ENCODE data around the gene C16orf92.
"Not testable (repeated sequence)": the region's sequence is repeated elsewhere in the genome, so short reads cannot be mapped to it uniquely, and the experiment has no call there.

Gene C16orf92

GRCh38 chr16:30027588-30028437, 4.8 kb downstream of the C16orf92 start:
- DNase-seq (no peak), ATAC-seq (no peak)

- peak; percentile 51 for DNase-seq
- ATAC-seq = no peak
Observed at GRCh38 chr16:30028438-30029076, 5.6 kb downstream of the C16orf92 start.

- DNase-seq (no peak), ATAC-seq (no peak)
Observed at GRCh38 chr16:30030011-30030685, 7.2 kb downstream of the C16orf92 start.

- no peak for DNase-seq
- ATAC-seq = no peak
Observed at GRCh38 chr16:30030841-30031413, 7.9 kb downstream of the C16orf92 start, which contains the start of gene TLCD3B. TLCD3B (minus strand) TSS chr16:30031271; CDS start chr16:30030527, 744 bp downstream.

- DNase-seq = no peak
- ATAC-seq = no peak
Observed at GRCh38 chr16:30031477-30031918, 8.5 kb downstream of the C16orf92 start.

- ATAC-seq (peak; percentile 59), DNase-seq (peak; percentile 71)
Observed at GRCh38 chr16:30032083-30032819, 9.3 kb downstream of the C16orf92 start.

- DNase-seq (no peak), ATAC-seq (no peak)
Observed at GRCh38 chr16:30033270-30033669, 10.3 kb downstream of the C16orf92 start.

- no peak for DNase-seq
- ATAC-seq = no peak
Observed at GRCh38 chr16:30040221-30040620, 17.2 kb downstream of the C16orf92 start.

- ATAC-seq, DNase-seq: not testable (repeated sequence)
Observed at GRCh38 chr16:30040690-30041089, 17.7 kb downstream of the C16orf92 start.

- DNase-seq = no peak
- ATAC-seq = no peak
Observed at GRCh38 chr16:30041841-30042240, 18.8 kb downstream of the C16orf92 start.

GRCh38 chr16:30046178-30046577, 23.2 kb downstream of the C16orf92 start:
- no peak for DNase-seq
- no peak for ATAC-seq

- ATAC-seq (no peak), DNase-seq (no peak)
Observed at GRCh38 chr16:30046588-30046987, 23.6 kb downstream of the C16orf92 start.

- DNase-seq (no peak), ATAC-seq (no peak)
Observed at GRCh38 chr16:30049871-30050270, 26.9 kb downstream of the C16orf92 start.

- ATAC-seq (no peak), DNase-seq (no peak)
Observed at GRCh38 chr16:30051518-30051917, 28.5 kb downstream of the C16orf92 start.

GRCh38 chr16:30052671-30053372, 29.8 kb downstream of the C16orf92 start:
- ATAC-seq (peak; percentile 79), DNase-seq (peak; percentile 97)

GRCh38 chr16:30053376-30054015, 30.5 kb downstream of the C16orf92 start:
- ATAC-seq (peak; percentile 33), DNase-seq (no peak)

GRCh38 chr16:30054451-30054850, 31.5 kb downstream of the C16orf92 start:
- no peak for ATAC-seq
- no peak for DNase-seq

GRCh38 chr16:30054959-30055553, 32.1 kb downstream of the C16orf92 start:
- DNase-seq = peak; percentile 76
- peak; percentile 74 for ATAC-seq

- no peak for DNase-seq
- ATAC-seq = no peak
Observed at GRCh38 chr16:30060346-30060745, 37.3 kb downstream of the C16orf92 start.

Measured in stimulated activated naive CD8-positive, alpha-beta T cell treated with anti-CD3 and anti-CD28 coated beads, Interleukin-15, Interleukin-2, amounts not matched to agents 100 U/mL and 50 U/mL, for 24 hours (primary cell).